ENCODE measurements around the gene MTHFD1L.
A peak's percentile ranks its signal among the peaks of the same experiment; 100 is the strongest.

The MTHFD1L gene

GRCh38 chr6:150907383-150907782 lies 41.9 kb downstream of the MTHFD1L start:
- no peak overlapping the region for H3K9ac ChIP-seq (ENCODE audit: low read length in 5 of 5)
- H3K27ac ChIP-seq (ENCODE audit: low read depth, low read length), result no peak overlapping the region
- no peaks in the 10 kb centered on the region for H3K36me3 ChIP-seq (ENCODE audit: control insufficient read depth in 5 of 5, insufficient read depth in 5 of 5, low read length in 5 of 5)
- H3K4me3 ChIP-seq (ENCODE audit: low read depth in 1 of 5, low read length in 5 of 5), result no peak overlapping the region
- no peaks in the 10 kb centered on the region for H3K9me3 ChIP-seq (ENCODE audit: control insufficient read depth in 5 of 5, low read length in 5 of 5)
- peaks cover 0 to 13% (median 9%) of the 10 kb centered on the region in 5 donors for H3K4me1 ChIP-seq (ENCODE audit: control insufficient read depth in 5 of 5, insufficient read depth in 5 of 5, low read length in 5 of 5)
- H3K27me3 ChIP-seq (ENCODE audit: control insufficient read depth in 5 of 5, insufficient read depth in 4 of 5, low read length in 5 of 5), result no peaks in the 10 kb centered on the region

- Histone ChIP-seq H3K36me3 (ENCODE audit: control insufficient read depth in 5 of 5, insufficient read depth in 5 of 5, low read length in 5 of 5) (no peaks in the 10 kb centered on the region), H3K4me3 (ENCODE audit: low read depth in 1 of 5, low read length in 5 of 5) (no peak overlapping the region), H3K27ac (ENCODE audit: low read depth, low read length) (no peak overlapping the region), H3K4me1 (ENCODE audit: control insufficient read depth in 5 of 5, insufficient read depth in 5 of 5, low read length in 5 of 5) (peaks cover 0 to 4% (median 0%) of the 10 kb centered on the region in 5 donors), H3K9me3 (ENCODE audit: control insufficient read depth in 5 of 5, low read length in 5 of 5) (no peaks in the 10 kb centered on the region), H3K27me3 (ENCODE audit: control insufficient read depth in 5 of 5, insufficient read depth in 4 of 5, low read length in 5 of 5) (no peaks in the 10 kb centered on the region), H3K9ac (ENCODE audit: low read length in 5 of 5) (no peak overlapping the region)
These were observed 43.4 kb downstream of the MTHFD1L start for GRCh38 chr6:150908901-150909300.

GRCh38 chr6:150910561-150910960 lies 45.1 kb downstream of the MTHFD1L start:
- Histone ChIP-seq H3K27ac (ENCODE audit: low read depth, low read length) (no peak overlapping the region), H3K9me3 (ENCODE audit: control insufficient read depth in 5 of 5, low read length in 5 of 5) (no peaks in the 10 kb centered on the region), H3K36me3 (ENCODE audit: control insufficient read depth in 5 of 5, insufficient read depth in 5 of 5, low read length in 5 of 5) (no peaks in the 10 kb centered on the region), H3K4me1 (ENCODE audit: control insufficient read depth in 5 of 5, insufficient read depth in 5 of 5, low read length in 5 of 5) (peaks cover 0 to 5% (median 0%) of the 10 kb centered on the region in 5 donors), H3K27me3 (ENCODE audit: control insufficient read depth in 5 of 5, insufficient read depth in 4 of 5, low read length in 5 of 5) (no peaks in the 10 kb centered on the region), H3K9ac (ENCODE audit: low read length in 5 of 5) (no peak overlapping the region), H3K4me3 (ENCODE audit: low read depth in 1 of 5, low read length in 5 of 5) (no peak overlapping the region)

GRCh38 chr6:150914372-150914771 lies 48.9 kb downstream of the MTHFD1L start:
- Histone ChIP-seq H3K9me3 (ENCODE audit: control insufficient read depth in 5 of 5, low read length in 5 of 5) (no peaks in the 10 kb centered on the region), H3K9ac (ENCODE audit: low read length in 5 of 5) (no peak overlapping the region), H3K4me1 (ENCODE audit: control insufficient read depth in 5 of 5, insufficient read depth in 5 of 5, low read length in 5 of 5) (peaks cover 0 to 9% (median 0%) of the 10 kb centered on the region in 5 donors), H3K27me3 (ENCODE audit: control insufficient read depth in 5 of 5, insufficient read depth in 4 of 5, low read length in 5 of 5) (no peaks in the 10 kb centered on the region), H3K36me3 (ENCODE audit: control insufficient read depth in 5 of 5, insufficient read depth in 5 of 5, low read length in 5 of 5) (no peaks in the 10 kb centered on the region), H3K27ac (ENCODE audit: low read depth, low read length) (no peak overlapping the region), H3K4me3 (ENCODE audit: low read depth in 1 of 5, low read length in 5 of 5) (no peak overlapping the region)

- peaks cover 0 to 9% (median 0%) of the 10 kb centered on the region in 5 donors for H3K4me1 ChIP-seq (ENCODE audit: control insufficient read depth in 5 of 5, insufficient read depth in 5 of 5, low read length in 5 of 5)
- no peaks in the 10 kb centered on the region for H3K27me3 ChIP-seq (ENCODE audit: control insufficient read depth in 5 of 5, insufficient read depth in 4 of 5, low read length in 5 of 5)
- peak overlapping the region; percentile 49 for H3K27ac ChIP-seq (ENCODE audit: low read depth, low read length)
- peaks cover 0 to 4% (median 0%) of the 10 kb centered on the region in 5 donors for H3K36me3 ChIP-seq (ENCODE audit: control insufficient read depth in 5 of 5, insufficient read depth in 5 of 5, low read length in 5 of 5)
- no peaks in the 10 kb centered on the region for H3K9me3 ChIP-seq (ENCODE audit: control insufficient read depth in 5 of 5, low read length in 5 of 5)
- no peak overlapping the region for H3K4me3 ChIP-seq (ENCODE audit: low read depth in 1 of 5, low read length in 5 of 5)
- no peak overlapping the region for H3K9ac ChIP-seq (ENCODE audit: low read length in 5 of 5)
These were observed 49.8 kb downstream of the MTHFD1L start for GRCh38 chr6:150915131-150915879.

GRCh38 chr6:150915880-150916265 lies 50.4 kb downstream of the MTHFD1L start:
- Histone ChIP-seq H3K27me3 (ENCODE audit: control insufficient read depth in 5 of 5, insufficient read depth in 4 of 5, low read length in 5 of 5) (no peaks in the 10 kb centered on the region), H3K9me3 (ENCODE audit: control insufficient read depth in 5 of 5, low read length in 5 of 5) (no peaks in the 10 kb centered on the region), H3K9ac (ENCODE audit: low read length in 5 of 5) (no peak overlapping the region), H3K36me3 (ENCODE audit: control insufficient read depth in 5 of 5, insufficient read depth in 5 of 5, low read length in 5 of 5) (peaks cover 0 to 4% (median 0%) of the 10 kb centered on the region in 5 donors), H3K4me1 (ENCODE audit: control insufficient read depth in 5 of 5, insufficient read depth in 5 of 5, low read length in 5 of 5) (peaks cover 0 to 9% (median 0%) of the 10 kb centered on the region in 5 donors), H3K4me3 (ENCODE audit: low read depth in 1 of 5, low read length in 5 of 5) (no peak overlapping the region), H3K27ac (ENCODE audit: low read depth, low read length) (peak overlapping the region; percentile 49)

- Histone ChIP-seq H3K9ac (ENCODE audit: low read length in 5 of 5) (no peak overlapping the region), H3K27ac (ENCODE audit: low read depth, low read length) (no peak overlapping the region), H3K36me3 (ENCODE audit: control insufficient read depth in 5 of 5, insufficient read depth in 5 of 5, low read length in 5 of 5) (peaks cover 0 to 8% (median 0%) of the 10 kb centered on the region in 5 donors), H3K9me3 (ENCODE audit: control insufficient read depth in 5 of 5, low read length in 5 of 5) (no peaks in the 10 kb centered on the region), H3K27me3 (ENCODE audit: control insufficient read depth in 5 of 5, insufficient read depth in 4 of 5, low read length in 5 of 5) (no peaks in the 10 kb centered on the region), H3K4me3 (ENCODE audit: low read depth in 1 of 5, low read length in 5 of 5) (no peak overlapping the region), H3K4me1 (ENCODE audit: control insufficient read depth in 5 of 5, insufficient read depth in 5 of 5, low read length in 5 of 5) (peaks cover 0 to 12% (median 2%) of the 10 kb centered on the region in 5 donors)
These were observed 54.4 kb downstream of the MTHFD1L start for GRCh38 chr6:150919938-150920337.

- H3K9ac ChIP-seq (ENCODE audit: low read length in 5 of 5), result no peak overlapping the region
- H3K27ac ChIP-seq (ENCODE audit: low read depth, low read length), result no peak overlapping the region
- peaks cover 0 to 8% (median 0%) of the 10 kb centered on the region in 5 donors for H3K36me3 ChIP-seq (ENCODE audit: control insufficient read depth in 5 of 5, insufficient read depth in 5 of 5, low read length in 5 of 5)
- peaks cover 0 to 16% (median 11%) of the 10 kb centered on the region in 5 donors for H3K4me1 ChIP-seq (ENCODE audit: control insufficient read depth in 5 of 5, insufficient read depth in 5 of 5, low read length in 5 of 5)
- H3K9me3 ChIP-seq (ENCODE audit: control insufficient read depth in 5 of 5, low read length in 5 of 5), result no peaks in the 10 kb centered on the region
- H3K27me3 ChIP-seq (ENCODE audit: control insufficient read depth in 5 of 5, insufficient read depth in 4 of 5, low read length in 5 of 5), result no peaks in the 10 kb centered on the region
- no peak overlapping the region for H3K4me3 ChIP-seq (ENCODE audit: low read depth in 1 of 5, low read length in 5 of 5)
These were observed 56.6 kb downstream of the MTHFD1L start for GRCh38 chr6:150922137-150922536.

GRCh38 chr6:150924808-150925589 lies 59.5 kb downstream of the MTHFD1L start:
- H3K27ac ChIP-seq (ENCODE audit: low read depth, low read length), result peak overlapping the region; percentile 57
- H3K4me1 ChIP-seq (ENCODE audit: control insufficient read depth in 5 of 5, insufficient read depth in 5 of 5, low read length in 5 of 5), result peaks cover 0 to 16% (median 11%) of the 10 kb centered on the region in 5 donors
- peaks cover 0 to 5% (median 0%) of the 10 kb centered on the region in 5 donors for H3K36me3 ChIP-seq (ENCODE audit: control insufficient read depth in 5 of 5, insufficient read depth in 5 of 5, low read length in 5 of 5)
- no peaks in the 10 kb centered on the region for H3K9me3 ChIP-seq (ENCODE audit: control insufficient read depth in 5 of 5, low read length in 5 of 5)
- H3K4me3 ChIP-seq (ENCODE audit: low read depth in 1 of 5, low read length in 5 of 5), result no peak overlapping the region
- no peaks in the 10 kb centered on the region for H3K27me3 ChIP-seq (ENCODE audit: control insufficient read depth in 5 of 5, insufficient read depth in 4 of 5, low read length in 5 of 5)
- no peak overlapping the region for H3K9ac ChIP-seq (ENCODE audit: low read length in 5 of 5)

- H3K9ac ChIP-seq (ENCODE audit: low read length in 5 of 5), result no peak overlapping the region
- peaks cover 0 to 4% (median 0%) of the 10 kb centered on the region in 5 donors for H3K36me3 ChIP-seq (ENCODE audit: control insufficient read depth in 5 of 5, insufficient read depth in 5 of 5, low read length in 5 of 5)
- peaks cover 0 to 16% (median 11%) of the 10 kb centered on the region in 5 donors for H3K4me1 ChIP-seq (ENCODE audit: control insufficient read depth in 5 of 5, insufficient read depth in 5 of 5, low read length in 5 of 5)
- H3K27me3 ChIP-seq (ENCODE audit: control insufficient read depth in 5 of 5, insufficient read depth in 4 of 5, low read length in 5 of 5), result no peaks in the 10 kb centered on the region
- peak overlapping the region; percentile 57 for H3K27ac ChIP-seq (ENCODE audit: low read depth, low read length)
- H3K4me3 ChIP-seq (ENCODE audit: low read depth in 1 of 5, low read length in 5 of 5), result peak overlapping the region in 1 of 5 donors; percentile 19
- H3K9me3 ChIP-seq (ENCODE audit: control insufficient read depth in 5 of 5, low read length in 5 of 5), result no peaks in the 10 kb centered on the region
These were observed 60.1 kb downstream of the MTHFD1L start for GRCh38 chr6:150925590-150925928.

Measured in subcutaneous abdominal adipose tissue (tissue), 5 donors.